Skeletal muscle cell (primary cell): Measurements from ENCODE around the gene CDHR3.

Experiments used
- DNase-seq: peaks from one replicate; pipeline ENCODE4 v3.0.0-alpha.2; 2010; ENCODE audit warnings: low read depth
- H3K4me3 ChIP-seq: 2 replicates; pipeline ENCODE4 v1.5.1; 2011; ENCODE audit warnings: low read depth, mild to moderate bottlenecking, control low read depth, low read length, moderate library complexity

CDHR3 gene

GRCh38 chr7:106018566-106019469, 55.8 kb downstream of the CDHR3 start:
- no peak for DNase-seq
- H3K4me3 ChIP-seq, result no peak overlapping the region

GRCh38 chr7:106019470-106019820, 56.4 kb downstream of the CDHR3 start:
- H3K4me3 ChIP-seq, result no peak overlapping the region
- no peak for DNase-seq

GRCh38 chr7:106021151-106022067, 58.3 kb downstream of the CDHR3 start:
- no peak for DNase-seq
- no peak overlapping the region for H3K4me3 ChIP-seq

GRCh38 chr7:106022193-106022821, 59.2 kb downstream of the CDHR3 start:
- no peak overlapping the region for H3K4me3 ChIP-seq
- DNase-seq, result no peak

- H3K4me3 ChIP-seq, result no peak overlapping the region
- no peak for DNase-seq
These were observed 60.6 kb downstream of the CDHR3 start for GRCh38 chr7:106023369-106024322.

GRCh38 chr7:106026101-106026500, 63.0 kb downstream of the CDHR3 start:
- DNase-seq, result no peak
- H3K4me3 ChIP-seq, result no peak overlapping the region

GRCh38 chr7:106029451-106029850, 66.4 kb downstream of the CDHR3 start:
- no peak overlapping the region for H3K4me3 ChIP-seq
- no peak for DNase-seq

GRCh38 chr7:106029941-106030340, 66.9 kb downstream of the CDHR3 start:
- no peak for DNase-seq
- no peak overlapping the region for H3K4me3 ChIP-seq

GRCh38 chr7:106031300-106032035, 68.4 kb downstream of the CDHR3 start:
- H3K4me3 ChIP-seq, result no peak overlapping the region
- no peak for DNase-seq

GRCh38 chr7:106032295-106032694, 69.2 kb downstream of the CDHR3 start:
- DNase-seq, result no peak
- H3K4me3 ChIP-seq, result no peak overlapping the region

- H3K4me3 ChIP-seq, result no peak overlapping the region
- DNase-seq, result no peak
These were observed 70.7 kb downstream of the CDHR3 start for GRCh38 chr7:106033735-106034134.

GRCh38 chr7:106034383-106034782, 71.3 kb downstream of the CDHR3 start:
- DNase-seq, result no peak
- H3K4me3 ChIP-seq, result no peak overlapping the region

GRCh38 chr7:106035568-106035967, 72.5 kb downstream of the CDHR3 start:
- no peak overlapping the region for H3K4me3 ChIP-seq
- DNase-seq, result no peak

GRCh38 chr7:106036004-106036403, 72.9 kb downstream of the CDHR3 start:
- no peak for DNase-seq
- no peak overlapping the region for H3K4me3 ChIP-seq

GRCh38 chr7:106037489-106038176, 74.6 kb downstream of the CDHR3 start:
- H3K4me3 ChIP-seq, result no peak overlapping the region
- DNase-seq, result no peak

GRCh38 chr7:106038289-106038688, 75.2 kb downstream of the CDHR3 start:
- H3K4me3 ChIP-seq, result no peak overlapping the region
- no peak for DNase-seq

- DNase-seq, result no peak
- H3K4me3 ChIP-seq, result no peak overlapping the region
These were observed 75.9 kb downstream of the CDHR3 start for GRCh38 chr7:106038916-106039315.
